LNCaP clone FGC (cell line): ENCODE measurements around the gene MYCT1.

Experiments used
- DNase-seq: peaks from one replicate; pipeline ENCODE4 v3.0.0-alpha.2; 2011; ENCODE audit warnings: low read depth
- H3K4me3 ChIP-seq: 2 replicates; pipeline ENCODE4 v1.5.1; 2011; ENCODE audit warnings: mild to moderate bottlenecking, low read depth, low read length, control low read depth
- CTCF ChIP-seq: IDR thresholded peaks from 2 replicates; pipeline ENCODE4 v1.5.1; 2012; ENCODE audit warnings: mild to moderate bottlenecking; ENCODE audit not compliant: control insufficient read depth, insufficient read depth; ENCODE audit errors: extremely low read depth

Gene MYCT1

GRCh38 chr6:152765331-152765730, 67.6 kb downstream of the MYCT1 start:
- no peak for TF ChIP-seq CTCF
- DNase-seq: no peak
- H3K4me3 ChIP-seq: no peak overlapping the region

GRCh38 chr6:152769159-152769558, 71.5 kb downstream of the MYCT1 start:
- DNase-seq: no peak
- no peak for TF ChIP-seq CTCF
- no peak overlapping the region for H3K4me3 ChIP-seq

GRCh38 chr6:152769993-152770392, 72.3 kb downstream of the MYCT1 start:
- H3K4me3 ChIP-seq: no peak overlapping the region
- DNase-seq: no peak
- TF ChIP-seq CTCF: no peak

GRCh38 chr6:152771061-152771687, 73.5 kb downstream of the MYCT1 start:
- DNase-seq: no peak
- H3K4me3 ChIP-seq: no peak overlapping the region
- TF ChIP-seq CTCF: no peak
